SK-N-SH treated with all-trans-retinoic acid at 6 μM for 48 hours (cell line): Measurements from ENCODE around the gene TBX5.

Source experiments
- ATAC-seq: fragments of 200-7000 bp; cut with Tn5 transposase; 3 replicates; pipeline ENCODE4 v1.9.1; 2020; ENCODE audit warnings: mild to moderate bottlenecking, moderate library complexity
- BACH2 ChIP-seq: fragments of 250-450 bp; sonication (Bioruptor Pico); IDR thresholded peaks from 2 replicates; pipeline ENCODE4 v1.9.0; 2021; ENCODE audit warnings: mild to moderate bottlenecking, borderline replicate concordance
- CSDC2 ChIP-seq: fragments of 250-450 bp; sonication (Bioruptor Pico); IDR thresholded peaks from 2 replicates; pipeline ENCODE4 v1.5.0; 2020; ENCODE audit warnings: mild to moderate bottlenecking, moderate library complexity
- ESRRG ChIP-seq: fragments of 250-450 bp; sonication (Bioruptor Pico); IDR thresholded peaks from 2 replicates; pipeline ENCODE4 v1.6.1; 2021; ENCODE audit warnings: mild to moderate bottlenecking
- GLIS3 ChIP-seq: fragments of 250-450 bp; sonication (Bioruptor Pico); IDR thresholded peaks from 2 replicates; pipeline ENCODE4 v1.5.0; 2020; ENCODE audit warnings: mild to moderate bottlenecking, moderate library complexity
- ISL1 ChIP-seq: fragments of 250-450 bp; sonication (Bioruptor Pico); IDR thresholded peaks from 2 replicates; pipeline ENCODE4 v2.1.2; 2022; ENCODE audit warnings: mild to moderate bottlenecking, moderate library complexity
- OSR1 ChIP-seq: fragments of 250-450 bp; sonication (Bioruptor Pico); IDR thresholded peaks from 2 replicates; pipeline ENCODE4 v1.8.0; 2022; ENCODE audit warnings: moderate library complexity, mild to moderate bottlenecking, inconsistent platforms
- PATZ1 ChIP-seq: fragments of 250-450 bp; sonication (Bioruptor Pico); IDR thresholded peaks from 2 replicates; pipeline ENCODE4 v1.8.0; 2020; ENCODE audit warnings: mild to moderate bottlenecking, moderate library complexity, borderline replicate concordance
- POU6F1 ChIP-seq: fragments of 250-450 bp; sonication (Bioruptor Pico); IDR thresholded peaks from 2 replicates; pipeline ENCODE4 v1.8.0; 2021; ENCODE audit warnings: low read depth, mild to moderate bottlenecking, moderate library complexity, borderline replicate concordance
- PPARA ChIP-seq: fragments of 250-450 bp; sonication (Bioruptor Pico); IDR thresholded peaks from 2 replicates; pipeline ENCODE4 v1.5.0; 2020; ENCODE audit warnings: mild to moderate bottlenecking, borderline replicate concordance
- RARB ChIP-seq: fragments of 250-450 bp; sonication (Bioruptor Pico); IDR thresholded peaks from 2 replicates; pipeline ENCODE4 v1.8.0; 2021; ENCODE audit warnings: mild to moderate bottlenecking, moderate library complexity
- SNAI2 ChIP-seq: fragments of 250-450 bp; sonication (Bioruptor Pico); IDR thresholded peaks from 2 replicates; pipeline ENCODE4 v1.5.0; 2020; ENCODE audit warnings: mild to moderate bottlenecking, moderate library complexity
- TCF4 ChIP-seq: fragments of 250-450 bp; sonication (Bioruptor Pico); IDR thresholded peaks from 2 replicates; pipeline ENCODE4 v1.8.0; 2021; ENCODE audit warnings: mild to moderate bottlenecking, moderate library complexity, borderline replicate concordance
- TOX ChIP-seq: fragments of 250-450 bp; sonication (Bioruptor Pico); IDR thresholded peaks from 2 replicates; pipeline ENCODE4 v1.8.0; 2021; ENCODE audit warnings: mild to moderate bottlenecking, moderate library complexity, borderline replicate concordance
- ZC3H10 ChIP-seq: fragments of 250-450 bp; sonication (Bioruptor Pico); IDR thresholded peaks from 2 replicates; pipeline ENCODE4 v1.5.1; 2021; ENCODE audit warnings: mild to moderate bottlenecking, moderate library complexity
- ZFP3 ChIP-seq: fragments of 250-450 bp; sonication (Bioruptor Pico); IDR thresholded peaks from 2 replicates; pipeline ENCODE4 v1.5.0; 2020; ENCODE audit warnings: mild to moderate bottlenecking, moderate library complexity
- ZFP30 ChIP-seq: fragments of 450-650 bp; formaldehyde crosslinking; IDR thresholded peaks from 2 replicates; pipeline ENCODE4 v1.5.0; 2022; ENCODE audit warnings: mild to moderate bottlenecking, moderate library complexity
- ZNF565 ChIP-seq: fragments of 450-650 bp; formaldehyde crosslinking; conservative IDR thresholded peaks from 2 replicates; pipeline ENCODE4 v1.5.0; 2020; ENCODE audit warnings: low read depth, mild to moderate bottlenecking, moderate library complexity
- ZNF8 ChIP-seq: fragments of 450-650 bp; formaldehyde crosslinking; IDR thresholded peaks from 2 replicates; pipeline ENCODE4 v1.5.0; 2020; ENCODE audit warnings: mild to moderate bottlenecking, moderate library complexity
- TF ChIP-seq, protein P1 (sequence below): fragments of 250-450 bp; sonication (Bioruptor Pico); IDR thresholded peaks from 2 replicates; pipeline ENCODE4 v1.5.1; 2020; ENCODE audit warnings: low read depth, mild to moderate bottlenecking, moderate library complexity
- TF ChIP-seq, protein P2 (sequence below): fragments of 250-450 bp; sonication (Bioruptor Pico); IDR thresholded peaks from 2 replicates; pipeline ENCODE4 v1.5.1; 2021; ENCODE audit warnings: mild to moderate bottlenecking, moderate library complexity

TBX5 gene

DNA sequence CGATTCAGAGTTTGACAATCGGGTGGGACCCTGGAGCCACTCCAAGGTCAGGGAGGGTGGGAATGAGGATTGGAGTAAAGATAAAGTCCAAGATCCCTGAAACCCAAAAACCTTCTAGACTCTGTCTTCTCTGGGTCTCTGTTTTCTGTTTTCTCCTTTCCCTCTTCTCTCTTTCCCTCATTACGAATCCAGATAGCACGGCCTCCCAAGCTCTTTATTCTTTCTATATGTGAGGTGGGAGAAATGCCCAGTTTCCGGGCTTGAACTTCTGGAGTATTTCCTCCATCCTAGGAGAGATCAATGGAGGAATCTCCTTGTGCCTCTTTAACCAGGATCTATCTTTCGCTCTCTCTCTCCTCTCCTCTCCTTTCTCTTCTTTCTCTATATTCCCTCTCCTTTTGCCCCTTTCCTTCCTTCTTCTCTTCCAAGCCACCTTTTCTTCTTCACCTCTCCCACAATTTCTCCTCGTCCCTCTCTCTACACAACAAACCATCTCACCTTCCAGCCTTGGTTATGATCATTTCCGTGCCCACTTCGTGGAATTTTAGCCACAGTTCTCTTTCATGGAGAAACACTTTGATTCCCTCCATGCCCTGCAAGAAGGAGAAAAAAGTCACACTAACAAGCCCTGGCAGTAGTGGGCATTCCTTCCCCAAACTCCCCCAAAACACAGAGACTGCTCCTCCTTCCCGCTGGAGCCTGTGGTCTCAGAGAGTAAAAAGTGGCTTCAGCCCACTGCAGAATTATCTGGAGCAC is 4.4 kb downstream of the TBX5 start:
- no peak for TF ChIP-seq TCF4 (CRISPR knock-in tag)
- TF ChIP-seq SNAI2 (CRISPR knock-in tag), result no peak
- TF ChIP-seq PPARA, result no peak
- no peak for TF ChIP-seq ZNF565 (CRISPR knock-in tag)
- no peak for TF ChIP-seq ZNF8 (CRISPR knock-in tag)
- TF ChIP-seq, protein P1, sequence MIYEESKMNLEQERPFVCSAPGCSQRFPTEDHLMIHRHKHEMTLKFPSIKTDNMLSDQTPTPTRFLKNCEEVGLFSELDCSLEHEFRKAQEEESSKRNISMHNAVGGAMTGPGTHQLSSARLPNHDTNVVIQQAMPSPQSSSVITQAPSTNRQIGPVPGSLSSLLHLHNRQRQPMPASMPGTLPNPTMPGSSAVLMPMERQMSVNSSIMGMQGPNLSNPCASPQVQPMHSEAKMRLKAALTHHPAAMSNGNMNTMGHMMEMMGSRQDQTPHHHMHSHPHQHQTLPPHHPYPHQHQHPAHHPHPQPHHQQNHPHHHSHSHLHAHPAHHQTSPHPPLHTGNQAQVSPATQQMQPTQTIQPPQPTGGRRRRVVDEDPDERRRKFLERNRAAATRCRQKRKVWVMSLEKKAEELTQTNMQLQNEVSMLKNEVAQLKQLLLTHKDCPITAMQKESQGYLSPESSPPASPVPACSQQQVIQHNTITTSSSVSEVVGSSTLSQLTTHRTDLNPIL (CRISPR knock-in tag), result no peak
- no peak for TF ChIP-seq OSR1
- no peak for TF ChIP-seq TOX (CRISPR knock-in tag)
- TF ChIP-seq BACH2 (CRISPR knock-in tag), result no peak
- no peak for TF ChIP-seq POU6F1 (CRISPR knock-in tag)
- TF ChIP-seq ZC3H10 (CRISPR knock-in tag), result no peak
- no peak for TF ChIP-seq PATZ1
- TF ChIP-seq ZFP30 (CRISPR knock-in tag), result no peak
- no peak for TF ChIP-seq CSDC2
- no peak for TF ChIP-seq ESRRG (CRISPR knock-in tag)
- no peak for TF ChIP-seq ZFP3 (CRISPR knock-in tag)
- no peak for TF ChIP-seq GLIS3 (CRISPR knock-in tag)
- no peak for ATAC-seq

DNA sequence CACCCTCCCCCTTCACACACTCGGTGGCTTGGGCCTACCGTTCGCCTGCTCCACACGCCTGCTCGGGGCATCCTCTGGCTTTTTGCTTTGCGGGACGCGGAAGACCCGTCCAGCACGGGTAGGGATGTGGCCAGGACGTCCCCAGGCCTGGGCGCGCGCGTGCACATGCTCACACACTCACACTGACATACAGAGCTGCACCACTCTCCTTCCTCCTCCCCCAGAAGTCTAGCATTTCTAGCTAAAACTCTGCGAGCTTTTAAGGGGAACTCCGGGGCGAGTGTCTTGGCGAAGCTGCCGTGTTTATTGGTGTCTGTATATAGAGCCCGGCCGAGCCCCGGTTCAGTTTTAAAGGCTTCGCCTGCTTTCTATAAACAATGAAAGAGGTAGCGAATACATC is 5.0 kb downstream of the TBX5 start:
- ATAC-seq, result no peak
- TF ChIP-seq, protein P2, sequence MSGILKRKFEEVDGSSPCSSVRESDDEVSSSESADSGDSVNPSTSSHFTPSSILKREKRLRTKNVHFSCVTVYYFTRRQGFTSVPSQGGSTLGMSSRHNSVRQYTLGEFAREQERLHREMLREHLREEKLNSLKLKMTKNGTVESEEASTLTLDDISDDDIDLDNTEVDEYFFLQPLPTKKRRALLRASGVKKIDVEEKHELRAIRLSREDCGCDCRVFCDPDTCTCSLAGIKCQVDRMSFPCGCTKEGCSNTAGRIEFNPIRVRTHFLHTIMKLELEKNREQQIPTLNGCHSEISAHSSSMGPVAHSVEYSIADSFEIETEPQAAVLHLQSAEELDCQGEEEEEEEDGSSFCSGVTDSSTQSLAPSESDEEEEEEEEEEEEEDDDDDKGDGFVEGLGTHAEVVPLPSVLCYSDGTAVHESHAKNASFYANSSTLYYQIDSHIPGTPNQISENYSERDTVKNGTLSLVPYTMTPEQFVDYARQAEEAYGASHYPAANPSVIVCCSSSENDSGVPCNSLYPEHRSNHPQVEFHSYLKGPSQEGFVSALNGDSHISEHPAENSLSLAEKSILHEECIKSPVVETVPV, result no peak
- TF ChIP-seq TCF4 (CRISPR knock-in tag) (no peak), PPARA (no peak), ISL1 (CRISPR knock-in tag) (no peak), OSR1 (no peak), RARB (CRISPR knock-in tag) (no peak)
- TF ChIP-seq, protein P1 (CRISPR knock-in tag), result no peak

GRCh38 chr12:114400361-114400811 is 5.6 kb downstream of the TBX5 start:
- TF ChIP-seq PATZ1, result no peak
- TF ChIP-seq, protein P1 (CRISPR knock-in tag), result no peak
- no peak for TF ChIP-seq PPARA
- TF ChIP-seq, all 23 proteins: peak for 0
- ATAC-seq, result no peak
